ENCODE measurements around the gene TOLLIP. TPM values are rescaled to one million over a fixed set of nuclear protein-coding genes. Genes with fewer than 3 reads are reported as not detected.
"Not testable (repeated sequence)": the region's sequence is repeated elsewhere in the genome, so short reads cannot be mapped to it uniquely, and the experiment has no call there.

Gene TOLLIP
- total RNA-seq, 1 experiment from 2014 or later, result 78.3 TPM

DNA sequence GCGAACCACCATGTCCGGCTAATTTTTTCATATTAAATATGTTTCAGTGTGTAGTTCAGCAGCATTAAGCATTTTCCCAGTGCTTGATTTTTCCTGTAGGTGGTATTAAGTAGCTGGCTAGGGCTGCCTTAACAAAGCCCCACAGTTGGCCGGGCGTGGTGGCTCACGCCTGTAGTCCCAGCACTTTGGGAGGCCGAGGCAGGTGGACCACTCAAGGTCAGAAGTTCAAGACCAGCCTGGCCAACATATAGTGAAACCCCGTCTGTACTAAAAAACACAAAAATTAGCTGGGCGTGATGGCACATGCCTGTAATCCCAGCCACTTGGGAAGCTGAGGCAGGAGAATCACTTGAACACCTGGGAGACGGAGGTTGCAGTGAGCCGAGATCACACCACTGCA, 33.5 kb upstream of the TOLLIP start:
- POLR2A ChIA-PET, result no interaction called here
- DNase-seq, result no peak

DNA sequence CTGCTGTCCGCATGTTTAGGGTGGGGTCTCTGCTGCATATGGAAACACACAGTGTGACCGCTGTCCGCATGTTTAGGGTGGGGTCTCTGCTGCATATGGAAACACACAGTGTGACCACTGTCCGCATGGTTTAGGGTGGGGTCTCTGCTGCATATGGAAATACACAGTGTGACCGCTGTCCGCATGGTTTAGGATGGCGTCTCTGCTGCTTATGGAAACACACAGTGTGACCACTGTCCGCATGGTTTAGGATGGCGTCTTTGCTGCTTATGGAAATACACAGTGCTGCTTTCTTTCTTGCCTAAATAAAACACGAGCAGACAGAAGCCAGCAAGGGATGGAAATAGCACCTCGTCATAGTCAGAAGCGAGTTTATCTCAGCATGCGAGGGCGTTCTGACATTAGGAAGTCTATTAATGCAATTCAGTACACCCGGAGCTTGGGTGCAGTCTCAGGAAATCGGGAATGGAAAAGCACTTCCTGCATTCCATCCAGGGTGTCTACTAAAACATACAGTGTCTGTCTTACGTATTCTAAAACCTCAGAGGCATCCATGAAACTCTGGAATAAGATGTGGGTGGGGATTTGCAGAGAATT, 32.6 kb upstream of the TOLLIP start:
- H3K36me3 ChIP-seq (ENCODE audit: control insufficient read depth, insufficient read depth, low read length), result no peaks in the 10 kb centered on the region
- ChIA-PET CTCF (no interaction called here), POLR2A (no interaction called here)
- no peaks in the 10 kb centered on the region for H3K4me1 Mint-ChIP-seq (ENCODE audit: low read depth, unreplicated experiment)
- peaks cover 11% of the 10 kb centered on the region for H3K36me3 Mint-ChIP-seq (ENCODE audit: insufficient read depth, unreplicated experiment)
- peak in 1 of 2 experiments; percentile 29 for DNase-seq
- H3K27me3 ChIP-seq (replicated peaks; ENCODE audit: control insufficient read depth, insufficient read depth, low read length), result no peaks in the 10 kb centered on the region
- peaks cover 11% of the 10 kb centered on the region for H3K9me3 Mint-ChIP-seq (ENCODE audit: unreplicated experiment)
- H3K9me3 ChIP-seq, result no peaks in the 10 kb centered on the region
- intact Hi-C loops (cut with micrococcal nuclease; ENCODE audit: unreplicated experiment), result no loop called here
- BruUV-seq (replicated peaks), result no TSS peak
- H3K4me3 Mint-ChIP-seq (ENCODE audit: unreplicated experiment), result no peak overlapping the region
- no peaks in the 10 kb centered on the region for H3K4me1 ChIP-seq
- TF ChIP-seq, protein P1, sequence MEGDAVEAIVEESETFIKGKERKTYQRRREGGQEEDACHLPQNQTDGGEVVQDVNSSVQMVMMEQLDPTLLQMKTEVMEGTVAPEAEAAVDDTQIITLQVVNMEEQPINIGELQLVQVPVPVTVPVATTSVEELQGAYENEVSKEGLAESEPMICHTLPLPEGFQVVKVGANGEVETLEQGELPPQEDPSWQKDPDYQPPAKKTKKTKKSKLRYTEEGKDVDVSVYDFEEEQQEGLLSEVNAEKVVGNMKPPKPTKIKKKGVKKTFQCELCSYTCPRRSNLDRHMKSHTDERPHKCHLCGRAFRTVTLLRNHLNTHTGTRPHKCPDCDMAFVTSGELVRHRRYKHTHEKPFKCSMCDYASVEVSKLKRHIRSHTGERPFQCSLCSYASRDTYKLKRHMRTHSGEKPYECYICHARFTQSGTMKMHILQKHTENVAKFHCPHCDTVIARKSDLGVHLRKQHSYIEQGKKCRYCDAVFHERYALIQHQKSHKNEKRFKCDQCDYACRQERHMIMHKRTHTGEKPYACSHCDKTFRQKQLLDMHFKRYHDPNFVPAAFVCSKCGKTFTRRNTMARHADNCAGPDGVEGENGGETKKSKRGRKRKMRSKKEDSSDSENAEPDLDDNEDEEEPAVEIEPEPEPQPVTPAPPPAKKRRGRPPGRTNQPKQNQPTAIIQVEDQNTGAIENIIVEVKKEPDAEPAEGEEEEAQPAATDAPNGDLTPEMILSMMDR (IDR thresholded peaks at IDR 0.05; ENCODE audit: insufficient read depth in 1 of 2, low read depth in 1 of 2, low read length in 1 of 2, severe bottlenecking in 1 of 2, unreplicated experiment in 1 of 2), result no peak
- peaks cover 6% of the 10 kb centered on the region for H3K27me3 Mint-ChIP-seq (ENCODE audit: insufficient read depth, unreplicated experiment)
- no peak overlapping the region for H3K27ac Mint-ChIP-seq (ENCODE audit: unreplicated experiment)
- no peak overlapping the region for H3K4me3 ChIP-seq (ENCODE audit: low read depth, low read length)

More for the DNA sequence above, 33.5 kb upstream of the TOLLIP start:
- H3K27ac Mint-ChIP-seq (ENCODE audit: unreplicated experiment), result no peak overlapping the region
- Histone ChIP-seq H3K9me3 (no peaks in the 10 kb centered on the region), H3K4me3 (ENCODE audit: low read depth, low read length) (no peak overlapping the region), H3K4me1 (no peaks in the 10 kb centered on the region), H3K36me3 (ENCODE audit: control insufficient read depth, insufficient read depth, low read length) (no peaks in the 10 kb centered on the region), H3K27me3 (replicated peaks; ENCODE audit: control insufficient read depth, insufficient read depth, low read length) (no peaks in the 10 kb centered on the region)
- no TSS peak for BruUV-seq (replicated peaks)
- peaks cover 5% of the 10 kb centered on the region for H3K9me3 Mint-ChIP-seq (ENCODE audit: unreplicated experiment)
- TF ChIP-seq, protein P1 (IDR thresholded peaks at IDR 0.05; ENCODE audit: insufficient read depth in 1 of 2, low read depth in 1 of 2, low read length in 1 of 2, severe bottlenecking in 1 of 2, unreplicated experiment in 1 of 2), result no peak
- H3K4me1 Mint-ChIP-seq (ENCODE audit: low read depth, unreplicated experiment), result no peaks in the 10 kb centered on the region
- CTCF ChIA-PET, result no interaction called here
- H3K4me3 Mint-ChIP-seq (ENCODE audit: unreplicated experiment), result no peak overlapping the region
- H3K36me3 Mint-ChIP-seq (ENCODE audit: insufficient read depth, unreplicated experiment), result peaks cover 5% of the 10 kb centered on the region
- H3K27me3 Mint-ChIP-seq (ENCODE audit: insufficient read depth, unreplicated experiment), result peaks cover 3% of the 10 kb centered on the region
- intact Hi-C loops (cut with micrococcal nuclease; ENCODE audit: unreplicated experiment), result no loop called here

DNA sequence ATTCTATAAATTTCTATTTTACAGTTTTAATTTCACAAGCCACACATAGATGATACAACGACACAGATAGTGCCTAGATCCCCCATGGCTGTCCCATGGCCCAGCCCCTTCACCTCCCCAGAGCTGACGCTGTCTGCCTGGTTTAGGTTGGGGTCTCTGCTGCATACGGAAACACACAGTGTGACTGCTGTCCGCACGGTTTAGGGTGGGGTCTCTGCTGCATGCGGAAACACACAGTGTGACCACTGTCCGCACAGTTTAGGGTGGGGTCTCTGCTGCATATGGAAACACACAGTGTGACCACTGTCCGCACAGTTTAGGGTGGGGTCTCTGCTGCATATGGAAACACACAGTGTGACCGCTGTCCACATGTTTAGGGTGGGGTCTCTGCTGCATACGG, 31.8 kb upstream of the TOLLIP start:
- H3K4me1 Mint-ChIP-seq (ENCODE audit: low read depth, unreplicated experiment); H3K9me3 ChIP-seq; H3K27me3 Mint-ChIP-seq (ENCODE audit: insufficient read depth, unreplicated experiment); H3K27me3 ChIP-seq (replicated peaks; ENCODE audit: control insufficient read depth, insufficient read depth, low read length); BruUV-seq (replicated peaks); POLR2A ChIA-PET; H3K27ac Mint-ChIP-seq (ENCODE audit: unreplicated experiment); H3K4me3 Mint-ChIP-seq (ENCODE audit: unreplicated experiment); H3K4me1 ChIP-seq; H3K36me3 ChIP-seq (ENCODE audit: control insufficient read depth, insufficient read depth, low read length); intact Hi-C loops (cut with micrococcal nuclease; ENCODE audit: unreplicated experiment); H3K4me3 ChIP-seq (ENCODE audit: low read depth, low read length); CTCF ChIA-PET: not testable (repeated sequence)
- H3K36me3 Mint-ChIP-seq (ENCODE audit: insufficient read depth, unreplicated experiment), result peaks cover 11% of the 10 kb centered on the region
- H3K9me3 Mint-ChIP-seq (ENCODE audit: unreplicated experiment), result peaks cover 11% of the 10 kb centered on the region
- peak in 1 of 2 experiments; percentile 5 for DNase-seq

DNA sequence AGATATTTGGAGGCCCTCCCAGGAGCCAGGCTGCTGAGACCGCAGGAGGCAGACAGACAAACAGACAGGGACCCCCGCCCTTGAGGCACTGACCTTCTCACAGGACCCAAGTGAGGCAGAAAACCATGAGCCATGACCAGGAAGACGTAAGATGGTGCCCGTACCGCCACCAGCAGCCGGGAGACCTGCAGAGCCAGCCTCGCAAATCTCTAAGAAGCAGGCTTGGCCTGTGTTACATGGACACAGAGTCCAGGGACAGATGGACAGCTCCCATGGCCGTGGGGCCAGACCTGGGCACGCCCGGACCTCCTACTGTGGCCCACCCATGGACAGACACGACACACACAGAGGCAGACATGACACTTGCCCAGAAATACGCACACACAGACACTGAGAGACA, 30.7 kb upstream of the TOLLIP start:
- peaks cover 4% of the 10 kb centered on the region for H3K4me1 Mint-ChIP-seq (ENCODE audit: low read depth, unreplicated experiment)
- Histone ChIP-seq H3K4me1 (peaks cover 9% of the 10 kb centered on the region; the same call in 1 of the 2 replicates), H3K36me3 (ENCODE audit: control insufficient read depth, insufficient read depth, low read length) (no peaks in the 10 kb centered on the region), H3K27me3 (replicated peaks; ENCODE audit: control insufficient read depth, insufficient read depth, low read length) (no peaks in the 10 kb centered on the region), H3K9me3 (no peaks in the 10 kb centered on the region), H3K4me3 (ENCODE audit: low read depth, low read length) (no peak overlapping the region)
- H3K36me3 Mint-ChIP-seq (ENCODE audit: insufficient read depth, unreplicated experiment), result peaks cover 11% of the 10 kb centered on the region
- ChIA-PET POLR2A (no interaction called here), CTCF (no interaction called here)
- TF ChIP-seq, protein P1 (IDR thresholded peaks at IDR 0.05; ENCODE audit: insufficient read depth in 1 of 2, low read depth in 1 of 2, low read length in 1 of 2, severe bottlenecking in 1 of 2, unreplicated experiment in 1 of 2), result no peak
- H3K4me3 Mint-ChIP-seq (ENCODE audit: unreplicated experiment), result no peak overlapping the region
- no peak for DNase-seq
- intact Hi-C loops (cut with micrococcal nuclease; ENCODE audit: unreplicated experiment), result no loop called here
- no peak overlapping the region for H3K27ac Mint-ChIP-seq (ENCODE audit: unreplicated experiment)
- H3K9me3 Mint-ChIP-seq (ENCODE audit: unreplicated experiment), result peaks cover 11% of the 10 kb centered on the region
- BruUV-seq (replicated peaks), result no TSS peak
- peaks cover 6% of the 10 kb centered on the region for H3K27me3 Mint-ChIP-seq (ENCODE audit: insufficient read depth, unreplicated experiment)

All from Caco-2 (cell line).